RKO (cell line): Measurements from ENCODE around the gene MYL7.

ENCODE experiments used
- DNase-seq: peaks from one replicate; pipeline ENCODE4 v3.0.0-alpha.2; 2016; ENCODE audit warnings: low spot score

The MYL7 gene

GRCh38 chr7:44100458-44101302, 40.5 kb downstream of the MYL7 start:
- no peak for DNase-seq

DNA sequence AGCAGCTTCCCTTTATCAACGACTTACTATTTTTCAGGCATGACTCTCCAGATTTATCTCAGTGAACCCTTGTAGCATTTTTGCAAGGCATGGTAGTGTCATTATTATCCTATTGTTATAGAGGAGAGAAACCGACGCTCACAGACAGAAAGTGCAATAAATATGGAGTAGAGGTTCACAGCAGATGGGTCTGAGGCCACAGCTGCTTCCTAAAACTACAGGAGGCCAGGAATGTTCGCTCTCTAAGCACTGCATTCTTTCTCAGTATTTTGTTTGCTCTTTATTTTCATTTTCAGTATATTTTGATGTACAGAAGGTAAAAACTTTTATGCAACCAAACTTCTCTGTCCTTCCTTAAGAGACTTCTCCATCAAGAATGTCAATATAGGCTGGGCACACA, 41.5 kb downstream of the MYL7 start:
- DNase-seq, result no peak

GRCh38 chr7:44098092-44099068, 42.8 kb downstream of the MYL7 start:
- DNase-seq, result no peak

- DNase-seq, result no peak
These were observed 43.8 kb downstream of the MYL7 start for GRCh38 chr7:44097064-44097932.

GRCh38 chr7:44096326-44096881, 44.7 kb downstream of the MYL7 start:
- no peak for DNase-seq

- no peak for DNase-seq
These were observed 45.4 kb downstream of the MYL7 start for GRCh38 chr7:44095781-44096180.

- DNase-seq, result no peak
These were observed 46.1 kb downstream of the MYL7 start for GRCh38 chr7:44094883-44095592.

- DNase-seq, result no peak
These were observed 46.8 kb downstream of the MYL7 start for GRCh38 chr7:44094365-44094764.

- no peak for DNase-seq
These were observed 48.0 kb downstream of the MYL7 start for GRCh38 chr7:44093102-44093641.
